Mesenchymal stem cell (in vitro differentiated cells and primary cell): Measurements from ENCODE around the gene WWP2.

ENCODE experiments used
- DNase-seq: peaks from one replicate; pipeline ENCODE4 v3.0.0-alpha.2; 2013
- H2AFZ ChIP-seq: one replicate; pipeline ENCODE4 v1.6.1; 2013; ENCODE audit warnings: low read depth, mild to moderate bottlenecking, control low read depth, inconsistent platforms, low read length, moderate library complexity
- H2AK5ac ChIP-seq: 2 replicates; pipeline ENCODE4 v1.6.1; 2013; ENCODE audit warnings: low read length, moderate library complexity, mild to moderate bottlenecking, inconsistent platforms; ENCODE audit not compliant: severe bottlenecking
- H2BK120ac ChIP-seq: one replicate; pipeline ENCODE4 v1.6.1; 2013; ENCODE audit warnings: low read depth, mild to moderate bottlenecking, inconsistent platforms, low read length, moderate library complexity
- H2BK12ac ChIP-seq, 2 experiments: one replicate each; pipeline ENCODE4 v1.6.1; 2013; ENCODE audit warnings: inconsistent platforms in 2 of 2, low read length in 2 of 2, mild to moderate bottlenecking in 2 of 2, moderate library complexity in 2 of 2, control low read depth in 1 of 2
- H2BK15ac ChIP-seq: one replicate; pipeline ENCODE4 v1.6.1; 2013; ENCODE audit warnings: mild to moderate bottlenecking, low read depth, inconsistent platforms; ENCODE audit not compliant: poor library complexity, severe bottlenecking
- H2BK5ac ChIP-seq: 2 replicates; pipeline ENCODE4 v1.6.1; 2013; ENCODE audit warnings: low read depth, mild to moderate bottlenecking, low read length, control low read depth, inconsistent platforms; ENCODE audit not compliant: poor library complexity, severe bottlenecking
- H3K14ac ChIP-seq, 2 experiments: one replicate each; pipeline ENCODE4 v1.6.1; 2013; ENCODE audit warnings: inconsistent platforms in 2 of 2, low read length in 2 of 2, control low read depth in 1 of 2, mild to moderate bottlenecking in 1 of 2, moderate library complexity in 1 of 2
- H3K18ac ChIP-seq, 2 experiments: one replicate each; pipeline ENCODE4 v1.6.1; 2013; ENCODE audit warnings: inconsistent platforms in 2 of 2, low read length in 2 of 2, control low read depth in 1 of 2, low read depth in 1 of 2, mild to moderate bottlenecking in 1 of 2
- H3K23ac ChIP-seq, 2 experiments: one replicate each; pipeline ENCODE4 v1.6.1; 2013; ENCODE audit warnings: inconsistent platforms in 2 of 2, low read length in 2 of 2, mild to moderate bottlenecking in 2 of 2, moderate library complexity in 2 of 2, control low read depth in 1 of 2
- H3K27ac ChIP-seq: 2 replicates; pipeline ENCODE4 v1.5.1; 2013; ENCODE audit warnings: mild to moderate bottlenecking, moderate library complexity, low read length, control low read depth, inconsistent platforms; ENCODE audit not compliant: poor library complexity, severe bottlenecking
- H3K27me3 ChIP-seq, 2 experiments: 2 replicates each; pipeline versions ENCODE4 v1.6.1 to v1.7.0; 2013; ENCODE audit warnings: low read length in 2 of 2, mild to moderate bottlenecking in 2 of 2, moderate library complexity in 2 of 2, control low read depth in 1 of 2, inconsistent platforms in 1 of 2; ENCODE audit not compliant: control insufficient read depth in 1 of 2, insufficient read depth in 1 of 2
- H3K36me3 ChIP-seq, 2 experiments: 2 replicates each; pipeline versions ENCODE4 v1.6.1 to v1.7.0; 2013; ENCODE audit warnings: low read length in 2 of 2, control low read depth in 1 of 2, inconsistent platforms in 1 of 2, low read depth in 1 of 2, mild to moderate bottlenecking in 1 of 2; ENCODE audit not compliant: insufficient read depth in 2 of 2, control insufficient read depth in 1 of 2
- H3K4ac ChIP-seq, 2 experiments: one replicate each; pipeline ENCODE4 v1.6.1; 2013; ENCODE audit warnings: inconsistent platforms in 2 of 2, low read length in 2 of 2, mild to moderate bottlenecking in 2 of 2, moderate library complexity in 2 of 2, control low read depth in 1 of 2, low read depth in 1 of 2
- H3K4me1 ChIP-seq: 2 replicates; pipeline ENCODE4 v1.6.1; 2013; ENCODE audit warnings: low read depth, low read length, control low read depth; ENCODE audit not compliant: control insufficient read depth, insufficient read depth
- H3K4me2 ChIP-seq: 2 replicates; pipeline ENCODE4 v1.6.1; 2013; ENCODE audit warnings: low read length, mild to moderate bottlenecking, inconsistent platforms; ENCODE audit not compliant: poor library complexity, severe bottlenecking
- H3K4me3 ChIP-seq, 2 experiments: 2 replicates each; pipeline versions ENCODE4 v1.5.1 to v1.7.0; 2013; ENCODE audit warnings: low read length in 2 of 2, mild to moderate bottlenecking in 2 of 2, control low read depth in 1 of 2, low read depth in 1 of 2; ENCODE audit not compliant: insufficient read depth in 1 of 2
- H3K79me1 ChIP-seq: replicated peaks from 2 replicates; pipeline ENCODE4 v1.6.1; 2013; ENCODE audit warnings: mild to moderate bottlenecking, control low read depth, low read length, inconsistent platforms; ENCODE audit not compliant: poor library complexity, severe bottlenecking
- H3K9ac ChIP-seq: 2 replicates; pipeline ENCODE4 v1.7.0; 2013; ENCODE audit warnings: mild to moderate bottlenecking, low read length, moderate library complexity
- H3K9me3 ChIP-seq: 2 replicates; pipeline ENCODE4 v1.7.0; 2013; ENCODE audit warnings: mild to moderate bottlenecking, low read length; ENCODE audit not compliant: control insufficient read depth
- H4K8ac ChIP-seq: one replicate; pipeline ENCODE4 v1.6.1; 2013; ENCODE audit warnings: inconsistent platforms, mild to moderate bottlenecking, low read length, moderate library complexity
- H4K91ac ChIP-seq: one replicate; pipeline ENCODE4 v1.6.1; 2013; ENCODE audit warnings: mild to moderate bottlenecking, low read length, inconsistent platforms
- WGBS: methylation state at CpG from one replicate; pipeline ENCODE4 v1.1.7; 2013; ENCODE audit warnings: mixed read lengths; 5-methylcytosine and 5-hydroxymethylcytosine counted together

The WWP2 gene

DNA sequence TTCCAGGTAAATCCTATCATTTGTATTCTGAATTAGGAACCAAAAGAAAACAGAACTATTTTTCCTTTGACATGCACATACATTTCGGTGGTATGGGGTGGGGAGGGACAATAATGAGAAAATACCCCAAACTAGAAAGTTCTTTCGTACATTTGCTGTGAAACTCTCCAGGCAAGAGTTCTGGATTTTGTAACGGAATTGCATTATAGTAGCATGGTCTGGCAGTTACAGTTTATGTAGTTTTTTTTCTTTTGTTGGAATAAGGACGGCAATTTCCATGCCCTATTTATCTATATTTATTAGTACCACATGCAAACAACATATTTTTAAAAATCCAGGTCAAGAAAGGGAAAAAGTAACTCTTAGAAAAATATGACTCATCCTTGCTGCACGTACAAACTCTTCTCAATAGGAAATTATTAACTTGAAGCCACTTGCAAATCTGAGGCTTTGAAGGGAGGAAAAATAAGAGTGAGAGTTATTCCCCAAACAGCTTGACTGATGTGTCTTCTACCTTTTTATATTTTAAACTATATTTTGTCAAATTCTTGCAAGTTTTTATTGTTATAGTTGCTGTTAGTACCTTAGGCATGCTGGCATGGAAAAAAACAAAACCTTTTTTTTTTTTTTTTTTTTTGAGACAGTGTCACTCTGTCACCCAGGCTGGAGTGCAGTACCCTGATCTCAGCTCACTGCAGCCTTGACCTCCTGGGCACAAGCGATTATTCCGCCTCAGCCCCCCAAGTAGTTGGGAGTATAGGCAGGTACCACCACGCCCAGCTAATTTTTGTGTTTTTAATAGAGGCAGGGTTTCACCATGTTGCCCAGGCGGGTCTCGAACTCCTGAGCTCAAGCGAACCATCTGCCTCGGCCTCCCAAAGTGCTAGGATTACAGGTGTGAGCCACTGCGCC is 69.3 kb downstream of the WWP2 start:
- peak overlapping the region; percentile 39 for H3K9ac ChIP-seq
- no peak overlapping the region for H2BK120ac ChIP-seq
- no peak overlapping the region for H3K4ac ChIP-seq
- H3K27me3 ChIP-seq: no peaks in the 10 kb centered on the region
- H3K36me3 ChIP-seq: no peaks in the 10 kb centered on the region
- no peaks in the 10 kb centered on the region for H3K9me3 ChIP-seq
- H2AFZ ChIP-seq: no peak overlapping the region
- no peak overlapping the region for H3K18ac ChIP-seq
- DNase-seq: peak; percentile 55
- H2BK15ac ChIP-seq: no peak overlapping the region
- H2AK5ac ChIP-seq: no peak overlapping the region
- WGBS: 92% methylated on average over 10 of the region's 13 CpGs
- H2BK12ac ChIP-seq: no peak overlapping the region
- peaks cover 14% of the 10 kb centered on the region for H3K79me1 ChIP-seq
- H4K91ac ChIP-seq: no peak overlapping the region
- no peak overlapping the region for H3K4me3 ChIP-seq
- peaks cover 17% of the 10 kb centered on the region for H3K4me1 ChIP-seq
- no peak overlapping the region for H4K8ac ChIP-seq
- H3K4me2 ChIP-seq: no peak overlapping the region
- H3K14ac ChIP-seq: no peak overlapping the region
- H3K27ac ChIP-seq: peak overlapping the region; percentile 91
- peak overlapping the region; percentile 61 for H2BK5ac ChIP-seq
- no peak overlapping the region for H3K23ac ChIP-seq

GRCh38 chr16:69833357-69834282 is 71.5 kb downstream of the WWP2 start:
- Histone ChIP-seq H2BK5ac (no peak overlapping the region), H2BK15ac (no peak overlapping the region), H3K36me3 (no peaks in the 10 kb centered on the region), H2AK5ac (no peak overlapping the region), H3K79me1 (peaks cover 9% of the 10 kb centered on the region), H3K23ac (no peak overlapping the region), H3K4ac (no peak overlapping the region), H2BK120ac (no peak overlapping the region), H3K4me1 (peaks cover 17% of the 10 kb centered on the region), H3K18ac (no peak overlapping the region), H3K27ac (peak overlapping the region; percentile 66), H3K9ac (no peak overlapping the region), H4K91ac (peak overlapping the region; percentile 14), H3K9me3 (no peaks in the 10 kb centered on the region), H3K4me3 (no peak overlapping the region), H2BK12ac (no peak overlapping the region), H3K14ac (no peak overlapping the region), H2AFZ (no peak overlapping the region), H3K4me2 (no peak overlapping the region), H3K27me3 (no peaks in the 10 kb centered on the region), H4K8ac (no peak overlapping the region)
- 84% methylated on average over 7 of the region's 7 CpGs for WGBS
- DNase-seq: peak; percentile 43

- peak overlapping the region; percentile 20 for H3K27ac ChIP-seq
- no peaks in the 10 kb centered on the region for H3K79me1 ChIP-seq
- H3K9me3 ChIP-seq: no peaks in the 10 kb centered on the region
- no peak overlapping the region for H3K9ac ChIP-seq
- H2AK5ac ChIP-seq: no peak overlapping the region
- no peak overlapping the region for H3K18ac ChIP-seq
- no peak overlapping the region for H2BK12ac ChIP-seq
- H2BK15ac ChIP-seq: no peak overlapping the region
- H4K91ac ChIP-seq: no peak overlapping the region
- DNase-seq: peak; percentile 17
- peaks cover 17% of the 10 kb centered on the region for H3K4me1 ChIP-seq
- no peak overlapping the region for H3K23ac ChIP-seq
- 89% methylated on average over 4 of the region's 7 CpGs for WGBS
- no peak overlapping the region for H2AFZ ChIP-seq
- H3K4ac ChIP-seq: no peak overlapping the region
- no peak overlapping the region for H3K4me2 ChIP-seq
- no peaks in the 10 kb centered on the region for H3K27me3 ChIP-seq
- H2BK5ac ChIP-seq: no peak overlapping the region
- H4K8ac ChIP-seq: no peak overlapping the region
- H2BK120ac ChIP-seq: no peak overlapping the region
- no peak overlapping the region for H3K4me3 ChIP-seq
- no peak overlapping the region for H3K14ac ChIP-seq
- H3K36me3 ChIP-seq: peaks cover 0 to 1% of the 10 kb centered on the region in 2 experiments
Measured at GRCh38 chr16:69834807-69835466, 72.8 kb downstream of the WWP2 start.
